ENCODE measurements around the gene FAM3A. TPM values are rescaled to one million over a fixed set of nuclear protein-coding genes. Genes with fewer than 3 reads are reported as not detected.

Gene FAM3A
- total and polyA plus RNA-seq, 8 donors = 27.1 to 45.3 (median 34.8) TPM

- Histone ChIP-seq H3K9me3 (no peaks in the 10 kb centered on the region), H3K4me3 (no peak overlapping the region), H3K36me3 (peaks cover 0 to 17% of the 10 kb centered on the region in 2 donors), H3K27ac (peak overlapping the region in 1 of 2 donors; percentile 74), H3K27me3 (no peaks in the 10 kb centered on the region), H3K4me1 (peaks cover 6 to 46% of the 10 kb centered on the region in 2 donors)
- TF ChIP-seq CTCF (IDR thresholded peaks at IDR 0.05) = no peak
- DNase-seq = no peak
- intact Hi-C loops (cut with DNase I) = no loop called here
- ATAC-seq = no peak
Observed at GRCh38 chrX:154487518-154488290, 28.3 kb downstream of the FAM3A start.

- H3K4me1 ChIP-seq = peaks cover 6 to 46% of the 10 kb centered on the region in 2 donors
- H3K27me3 ChIP-seq = no peaks in the 10 kb centered on the region
- no peak for TF ChIP-seq CTCF (IDR thresholded peaks at IDR 0.05)
- ATAC-seq (peak; percentile 54), DNase-seq (peak; percentile 36 to 87 (median 74))
- H3K9me3 ChIP-seq = no peaks in the 10 kb centered on the region
- peak within 1 kb of the TSS; percentile 70 to 80 for H3K27ac ChIP-seq
- intact Hi-C loops (cut with DNase I) = no loop called here
- peak within 1 kb of the TSS; percentile 54 to 68 for H3K4me3 ChIP-seq
- H3K36me3 ChIP-seq = peaks cover 0 to 17% of the 10 kb centered on the region in 2 donors
Observed at GRCh38 chrX:154486396-154487207, 29.4 kb downstream of the FAM3A start, which contains the start of gene UBL4A. UBL4A (minus strand) TSS chrX:154486615; CDS start chrX:154486584, 31 bp downstream.

GRCh38 chrX:154486052-154486395 is 30.0 kb downstream of the FAM3A start:
- DNase-seq (no peak), ATAC-seq (no peak)
- peak overlapping the region; percentile 54 to 68 for H3K4me3 ChIP-seq
- intact Hi-C loops (cut with DNase I) = no loop called here
- H3K27me3 ChIP-seq = no peaks in the 10 kb centered on the region
- H3K9me3 ChIP-seq = no peaks in the 10 kb centered on the region
- peaks cover 0 to 17% of the 10 kb centered on the region in 2 donors for H3K36me3 ChIP-seq
- peak overlapping the region; percentile 70 to 80 for H3K27ac ChIP-seq
- no peak for TF ChIP-seq CTCF (IDR thresholded peaks at IDR 0.05)
- peaks cover 6 to 46% of the 10 kb centered on the region in 2 donors for H3K4me1 ChIP-seq

GRCh38 chrX:154485150-154486051 is 30.6 kb downstream of the FAM3A start:
- Histone ChIP-seq H3K4me3 (peak overlapping the region; percentile 54 to 68), H3K9me3 (no peaks in the 10 kb centered on the region), H3K27ac (peak overlapping the region; percentile 70 to 80), H3K36me3 (peaks cover 0 to 17% of the 10 kb centered on the region in 2 donors), H3K27me3 (no peaks in the 10 kb centered on the region), H3K4me1 (peaks cover 6 to 46% of the 10 kb centered on the region in 2 donors)
- no peak for ATAC-seq
- no peak for TF ChIP-seq CTCF (IDR thresholded peaks at IDR 0.05)
- intact Hi-C loops (cut with DNase I) = no loop called here
- no peak for DNase-seq
